GM18951 (cell line): ENCODE measurements around the gene NUTM2G.
"Not testable (repeated sequence)": the region's sequence is repeated elsewhere in the genome, so short reads cannot be mapped to it uniquely, and the experiment has no call there.

ENCODE experiments used
- in situ Hi-C: fragments of 300-500 bp; cut with MboI; formaldehyde crosslinking; loops from one replicate; pipeline ENCODE4 v1.12.0; 2022; ENCODE audit warnings: low sequenced_read_pairs, mixed read lengths, inconsistent platforms; ENCODE audit not compliant: unreplicated experiment

The NUTM2G gene

DNA sequence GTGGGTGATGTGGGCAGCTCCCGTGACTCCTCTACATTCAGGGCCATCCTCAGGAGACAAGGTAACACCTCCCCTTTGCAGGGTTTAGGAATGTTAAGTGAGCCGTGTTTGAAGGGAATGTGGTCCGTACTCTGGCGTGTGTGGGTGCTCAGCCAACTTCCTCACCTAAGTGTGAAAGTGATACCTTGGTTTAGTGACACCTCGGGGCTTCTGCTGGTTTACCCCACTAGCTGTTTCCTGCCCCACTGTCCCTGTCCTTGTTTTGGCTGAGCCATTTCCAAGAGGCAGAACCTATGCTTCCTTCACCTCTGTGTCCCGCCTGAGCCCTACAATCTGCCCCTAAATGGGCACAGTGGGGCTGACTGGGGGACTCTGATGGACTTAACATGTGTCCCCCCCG lies 12.3 kb downstream of the NUTM2G start:
- in situ Hi-C loops: not testable (repeated sequence)

DNA sequence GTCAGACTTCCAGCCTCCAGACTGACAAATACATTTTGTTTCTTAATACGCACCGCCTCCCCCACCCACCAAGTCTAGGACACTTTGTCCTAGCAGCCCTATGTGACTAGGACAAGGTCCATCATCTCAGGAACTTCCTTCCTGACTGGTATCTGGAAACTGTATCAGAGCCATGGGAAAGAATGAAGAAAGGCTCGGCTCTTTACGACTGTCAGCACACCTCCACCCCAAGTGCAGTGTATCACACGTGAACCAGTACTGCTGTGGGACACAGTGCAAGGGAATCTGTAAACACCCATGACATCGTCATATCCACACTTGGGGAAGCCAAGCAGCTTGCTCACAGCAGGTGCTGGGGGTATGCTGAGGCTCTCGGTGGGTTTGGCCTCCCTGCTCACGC lies 13.0 kb downstream of the NUTM2G start:
- in situ Hi-C loops: not testable (repeated sequence)

DNA sequence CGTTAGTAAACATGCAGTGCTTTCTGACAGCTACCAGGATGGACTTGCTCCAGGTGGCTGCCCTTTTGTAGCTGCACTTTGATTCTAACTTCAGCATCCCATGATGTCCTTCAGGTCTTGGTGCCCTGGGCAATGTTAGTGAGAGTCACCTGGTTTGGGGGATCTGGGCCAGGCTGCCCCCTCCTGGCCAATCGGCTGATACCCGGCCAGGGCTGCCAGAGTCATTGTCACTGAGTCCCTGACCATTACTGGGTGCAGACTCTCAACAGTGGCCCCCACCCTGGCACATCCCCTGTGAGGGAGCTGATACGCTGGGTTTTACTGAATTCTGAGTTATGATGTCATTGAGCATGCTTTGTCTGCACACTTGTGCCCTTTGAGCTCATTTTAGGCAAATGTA lies 13.5 kb downstream of the NUTM2G start:
- in situ Hi-C loops: not testable (repeated sequence)

DNA sequence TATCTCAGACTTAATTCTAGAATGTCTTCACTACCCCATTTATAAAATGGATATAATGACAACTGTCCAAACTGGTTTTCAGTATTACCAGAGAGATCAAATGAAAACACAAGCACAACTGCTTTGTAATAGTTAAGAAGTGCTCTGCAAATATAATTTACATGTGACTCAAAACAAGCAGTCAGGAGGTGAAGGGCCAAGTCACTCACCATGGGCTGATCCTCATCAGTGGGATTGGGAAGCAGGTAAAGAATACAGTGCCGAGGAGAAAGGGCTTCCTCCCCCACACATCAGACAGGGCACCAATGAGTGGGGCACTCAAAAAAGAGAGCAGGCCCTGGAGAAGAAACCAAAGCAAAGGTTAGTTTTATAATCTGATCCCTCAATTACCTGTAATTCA lies 20.7 kb downstream of the NUTM2G start:
- in situ Hi-C loops: not testable (repeated sequence)

DNA sequence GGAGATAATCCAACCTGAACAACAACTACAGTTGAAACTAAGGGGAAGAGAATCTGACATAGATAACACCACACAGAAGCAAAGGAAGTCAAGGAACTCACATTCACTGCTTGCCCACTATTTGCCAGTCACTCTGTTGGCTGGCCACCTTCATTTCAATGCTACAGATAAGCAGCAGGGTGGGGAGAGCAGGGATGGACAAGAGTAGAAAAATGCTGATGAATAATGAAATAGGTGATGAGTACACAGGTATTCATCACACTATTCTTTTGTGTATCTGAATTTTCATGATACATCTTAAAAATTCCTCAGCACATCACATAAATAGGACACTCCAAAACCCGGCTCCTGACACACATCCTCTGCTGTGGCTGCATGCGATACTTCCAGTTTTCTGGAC lies 21.9 kb downstream of the NUTM2G start:
- in situ Hi-C loops: not testable (repeated sequence)

DNA sequence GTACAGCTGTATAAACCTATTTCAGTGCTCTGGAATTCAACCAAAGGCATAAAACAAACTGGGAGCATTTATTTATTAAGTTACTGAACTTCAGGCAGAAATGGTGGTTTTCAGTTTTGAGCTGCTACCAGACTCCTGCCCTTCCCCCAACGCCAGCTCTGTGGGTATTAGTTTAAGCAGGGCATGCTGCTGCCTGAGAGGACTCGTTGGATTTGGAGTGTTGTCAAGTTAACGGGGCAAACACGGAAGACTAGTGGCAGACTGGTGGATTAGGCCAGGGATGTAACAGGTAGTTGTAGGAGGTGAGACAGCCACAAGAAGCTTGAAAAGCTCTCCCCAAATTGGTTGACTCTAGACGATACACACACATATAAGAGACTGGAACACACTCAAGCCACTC lies 38.9 kb downstream of the NUTM2G start:
- in situ Hi-C loops: not testable (repeated sequence)

DNA sequence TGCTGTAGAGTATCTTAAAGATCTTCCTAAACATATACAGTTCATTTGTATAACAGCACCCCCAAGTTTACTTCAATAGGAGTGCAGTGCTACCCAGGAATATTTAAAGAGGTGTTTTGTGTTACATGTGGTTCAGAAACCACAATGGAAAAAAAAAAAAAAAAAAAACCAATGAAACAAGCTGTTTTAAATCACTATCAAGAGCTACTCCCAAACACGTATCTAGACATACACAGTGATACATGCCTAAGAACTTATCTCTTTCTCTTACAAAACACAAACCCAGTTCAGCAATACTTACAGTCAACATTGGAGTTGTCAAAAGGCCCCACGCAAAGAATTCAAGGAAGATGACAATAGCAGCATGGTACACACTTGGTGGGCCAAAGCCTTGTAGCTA lies 43.9 kb downstream of the NUTM2G start:
- in situ Hi-C loops: not testable (repeated sequence)

DNA sequence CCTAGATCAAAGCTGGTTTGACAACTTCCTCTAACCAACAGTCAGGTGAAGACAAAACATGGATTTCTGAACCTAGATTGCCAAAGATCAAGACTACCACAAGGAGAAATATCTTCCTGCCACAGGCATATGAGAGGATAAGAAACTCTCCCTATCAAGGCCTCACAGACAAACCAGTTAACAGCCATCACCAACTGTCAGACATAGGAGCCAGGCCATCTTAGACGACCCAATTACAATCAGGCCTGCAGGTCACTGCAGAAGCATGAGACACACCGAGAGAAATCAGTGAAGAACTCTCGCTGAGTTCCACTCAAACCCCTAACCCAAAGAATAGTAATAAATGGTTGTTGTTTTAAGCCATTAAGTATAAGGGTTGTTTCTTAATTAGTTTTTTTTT lies 45.4 kb downstream of the NUTM2G start:
- in situ Hi-C loops: not testable (repeated sequence)

DNA sequence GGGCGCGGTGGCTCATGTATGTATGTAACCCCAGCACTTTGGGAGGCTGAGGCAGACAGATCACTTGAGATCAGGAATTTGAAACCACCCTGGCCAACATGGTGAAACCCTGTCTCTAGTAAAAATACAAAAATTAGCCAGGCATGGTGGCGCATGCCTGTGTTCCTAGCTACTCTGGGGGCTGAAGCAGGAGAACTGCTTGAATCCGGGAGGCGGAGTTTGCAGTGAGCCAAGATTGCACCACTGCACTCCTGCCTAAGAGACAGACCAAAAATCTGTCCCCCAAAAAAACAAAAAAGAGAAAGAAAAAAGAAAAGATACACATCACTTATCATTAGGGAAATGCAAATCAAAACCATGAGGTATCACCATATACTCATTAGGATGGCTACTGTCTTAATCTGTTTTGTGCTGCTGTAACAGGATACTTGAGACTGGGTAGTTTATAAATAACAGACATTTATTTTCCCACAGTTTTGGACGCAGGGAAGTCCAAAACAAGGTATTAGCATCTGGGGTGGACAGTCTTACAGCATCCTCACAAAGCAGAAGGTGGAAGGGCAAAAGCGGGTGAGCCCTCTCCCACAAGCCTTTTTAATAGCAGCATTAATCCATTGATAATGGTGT lies 55.0 kb downstream of the NUTM2G start:
- in situ Hi-C loops: not testable (repeated sequence)

DNA sequence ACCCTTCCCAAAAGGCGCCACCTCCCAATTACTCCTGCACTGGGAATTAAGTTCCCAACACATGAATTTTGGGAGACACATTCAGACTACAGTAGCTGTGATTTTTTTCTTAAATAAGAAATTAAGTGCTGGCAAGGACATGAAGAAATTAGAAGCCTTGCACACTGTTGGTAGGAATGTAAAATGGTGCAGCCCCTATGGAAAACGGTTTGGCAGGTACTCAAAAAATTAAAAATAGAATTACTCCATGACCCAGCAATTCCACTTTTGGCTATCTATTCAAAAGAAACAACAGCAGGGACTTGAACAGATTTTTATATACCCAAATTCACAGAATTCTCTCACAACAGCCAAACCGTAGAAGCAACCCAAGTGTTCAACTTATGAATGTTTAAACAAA lies 55.5 kb downstream of the NUTM2G start:
- in situ Hi-C loops: not testable (repeated sequence)

DNA sequence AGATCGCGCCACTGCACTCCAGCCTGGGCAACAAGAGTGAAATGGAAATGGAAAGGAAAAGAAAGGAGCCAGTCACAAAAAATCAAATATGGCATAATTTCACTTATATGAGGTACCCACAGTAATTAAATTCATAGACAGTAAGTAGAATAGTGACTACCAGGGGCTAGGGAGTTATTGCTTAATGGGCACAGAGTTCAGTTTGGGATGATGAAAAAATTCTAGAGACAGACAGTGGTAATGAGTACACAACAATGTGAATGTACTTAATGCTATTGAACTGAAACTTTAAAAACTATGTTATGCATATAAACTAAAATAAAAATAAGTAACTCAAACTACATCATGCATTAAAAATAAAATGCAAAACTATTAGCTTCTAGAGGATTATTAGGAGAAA lies 56.2 kb downstream of the NUTM2G start:
- in situ Hi-C loops: not testable (repeated sequence)
